H1 (cell line): ENCODE results near the gene IKZF1. TPM values are rescaled to one million over a fixed set of nuclear protein-coding genes. Genes with fewer than 3 reads are reported as not detected.

ENCODE experiments used
- CTCF ChIA-PET: fragments of 300-600 bp; sonication (Branson Sonifier 250); formaldehyde crosslinking; loops from one replicate; lab custom pipeline; 2021; ENCODE audit not compliant: partially characterized antibody; lab: Charles Lee
- POLR2A ChIA-PET: fragments of 300-600 bp; sonication (Branson Sonifier 250); formaldehyde crosslinking; loops from one replicate; lab custom pipeline; 2021; ENCODE audit warnings: inconsistent platforms; ENCODE audit not compliant: partially characterized antibody; lab: Charles Lee
- DNase-seq, 2 experiments: peaks; one replicate each; pipeline versions ENCODE4 v3.0.0 to v3.0.0-alpha.2; 2010 to 2022; ENCODE audit warnings: low spot score in 2 of 2, low read depth in 1 of 2, mixed read lengths in 1 of 2
- FAIRE-seq: peaks from 2 replicates; lab custom pipeline; 2011; peaks lifted over from hg19 to GRCh38; lab: Jason Lieb, UNC
- H2AFZ ChIP-seq: 2 replicates; pipeline ENCODE4 v1.8.1; 2012; ENCODE audit warnings: low read length, inconsistent platforms
- H2AK5ac ChIP-seq: 2 replicates; pipeline ENCODE4 v1.6.1; 2013; ENCODE audit warnings: low read depth, low read length
- H2BK120ac ChIP-seq: replicated peaks from 2 replicates; pipeline ENCODE3; 2013; ENCODE audit warnings: low read depth, low read length, inconsistent platforms
- H2BK12ac ChIP-seq: 2 replicates; pipeline ENCODE4 v1.6.1; 2013; ENCODE audit warnings: low read depth, low read length
- H2BK15ac ChIP-seq: 2 replicates; pipeline ENCODE4 v1.6.1; 2013; ENCODE audit warnings: low read length
- H2BK20ac ChIP-seq: 2 replicates; pipeline ENCODE4 v1.6.1; 2013; ENCODE audit warnings: low read length
- H2BK5ac ChIP-seq: 2 replicates; pipeline ENCODE4 v1.6.1; 2013; ENCODE audit warnings: low read depth, low read length
- H3K14ac ChIP-seq: 2 replicates; pipeline ENCODE4 v1.6.1; 2013; ENCODE audit warnings: inconsistent platforms; ENCODE audit not compliant: insufficient read length
- H3K18ac ChIP-seq: 2 replicates; pipeline ENCODE4 v1.6.1; 2013; ENCODE audit warnings: low read length; ENCODE audit errors: extremely low read depth
- H3K23ac ChIP-seq: 2 replicates; pipeline ENCODE4 v1.6.1; 2013; ENCODE audit warnings: inconsistent platforms; ENCODE audit not compliant: insufficient read length
- H3K23me2 ChIP-seq: 2 replicates; pipeline ENCODE4 v1.6.1; 2013; ENCODE audit warnings: low read depth, low read length
- H3K27ac ChIP-seq: 2 replicates; pipeline ENCODE4 v1.6.1; 2011; ENCODE audit warnings: low read depth, low read length, inconsistent platforms
- H3K27me3 ChIP-seq, 4 experiments: replicated peaks in 1 of 4; 1 replicate in 1 of 4; 2 replicates in 3 of 4; pipeline versions ENCODE4 v1.6.1 to v1.8.1; 2011 to 2013; ENCODE audit warnings: low read length in 3 of 4, mild to moderate bottlenecking in 3 of 4, inconsistent platforms in 2 of 4, mixed read lengths in 2 of 4, moderate library complexity in 1 of 4; ENCODE audit not compliant: control insufficient read depth in 3 of 4, insufficient read depth in 3 of 4; ENCODE audit errors: extremely low read depth in 1 of 4
- H3K36me3 ChIP-seq, 4 experiments: 2 replicates each; pipeline versions ENCODE4 v1.6.1 to v1.8.1; 2011 to 2013; ENCODE audit warnings: mild to moderate bottlenecking in 4 of 4, low read length in 3 of 4, moderate library complexity in 2 of 4, control low read depth in 1 of 4, inconsistent platforms in 1 of 4; ENCODE audit not compliant: insufficient read depth in 4 of 4, control insufficient read depth in 2 of 4
- H3K4ac ChIP-seq: replicated peaks from 2 replicates; pipeline ENCODE3; 2013; ENCODE audit warnings: low read length, low read depth, mixed read lengths, inconsistent platforms; ENCODE audit not compliant: insufficient read length
- H3K4me1 ChIP-seq, 4 experiments: replicated peaks in 1 of 4; 1 replicate in 1 of 4; 2 replicates in 3 of 4; pipeline versions ENCODE4 v1.6.1 to v1.8.1; 2011 to 2013; ENCODE audit warnings: low read length in 3 of 4, inconsistent platforms in 2 of 4, mixed read lengths in 1 of 4; ENCODE audit not compliant: insufficient read depth in 4 of 4, control insufficient read depth in 3 of 4
- H3K4me2 ChIP-seq, 2 experiments: 2 replicates each; pipeline versions ENCODE4 v1.6.1 to v1.8.1; 2011 to 2013; ENCODE audit warnings: low read depth in 2 of 2, low read length in 2 of 2, control low read depth in 1 of 2, inconsistent platforms in 1 of 2, mild to moderate bottlenecking in 1 of 2; ENCODE audit not compliant: insufficient read depth in 1 of 2
- H3K4me3 ChIP-seq, 4 experiments: fragments of 200-600, 300-600 bp in 1 of 4; sonication (generic), shearing (Covaris generic), sonication (Bioruptor Twin) in 1 of 4; 2 replicates each; pipeline versions ENCODE4 v1.5.1 to v1.8.1; 2011 to 2016; ENCODE audit warnings: low read length in 4 of 4, low read depth in 3 of 4, control low read depth in 2 of 4, inconsistent platforms in 2 of 4, mild to moderate bottlenecking in 2 of 4, mixed read lengths in 1 of 4, moderate library complexity in 1 of 4; ENCODE audit not compliant: insufficient read depth in 2 of 4; ENCODE audit errors: extremely low read depth in 1 of 4
- H3K56ac ChIP-seq: replicated peaks from 2 replicates; pipeline ENCODE3; 2013; ENCODE audit warnings: low read depth, mild to moderate bottlenecking, mixed read lengths, low read length, inconsistent platforms; ENCODE audit not compliant: insufficient read length
- H3K79me1 ChIP-seq: 2 replicates; pipeline ENCODE4 v1.6.1; 2013; ENCODE audit warnings: low read depth, low read length, control low read depth
- H3K79me2 ChIP-seq, 2 experiments: 2 replicates each; pipeline versions ENCODE4 v1.6.1 to v1.8.1; 2012 to 2013; ENCODE audit warnings: low read length in 2 of 2, mild to moderate bottlenecking in 2 of 2, inconsistent platforms in 1 of 2; ENCODE audit not compliant: insufficient read depth in 2 of 2, control insufficient read depth in 1 of 2
- H3K9ac ChIP-seq, 4 experiments: replicated peaks in 1 of 4; 1 replicate in 1 of 4; 2 replicates in 3 of 4; pipeline versions ENCODE4 v1.6.1 to v1.8.1; 2011 to 2013; ENCODE audit warnings: low read depth in 3 of 4, low read length in 3 of 4, control low read depth in 2 of 4, mild to moderate bottlenecking in 2 of 4, moderate library complexity in 2 of 4, inconsistent platforms in 1 of 4; ENCODE audit errors: extremely low read depth in 1 of 4
- H3K9me3 ChIP-seq, 2 experiments: 2 replicates each; pipeline versions ENCODE4 v1.6.1 to v1.8.1; 2012 to 2013; ENCODE audit warnings: mild to moderate bottlenecking in 2 of 2, moderate library complexity in 2 of 2, control low read depth in 1 of 2, inconsistent platforms in 1 of 2, low read depth in 1 of 2, low read length in 1 of 2, mixed read lengths in 1 of 2; ENCODE audit not compliant: insufficient read depth in 2 of 2
- H4K20me1 ChIP-seq, 2 experiments: replicated peaks in 1 of 2; 2 replicates each; pipeline versions ENCODE3 to v1.8.1; 2011 to 2013; ENCODE audit warnings: inconsistent platforms in 2 of 2, low read length in 2 of 2, mild to moderate bottlenecking in 1 of 2; ENCODE audit not compliant: insufficient read depth in 2 of 2, control insufficient read depth in 1 of 2
- H4K5ac ChIP-seq: 2 replicates; pipeline ENCODE4 v1.6.1; 2013; ENCODE audit warnings: low read length, low read depth, mixed read lengths, inconsistent platforms; ENCODE audit not compliant: insufficient read length
- H4K8ac ChIP-seq: 2 replicates; pipeline ENCODE4 v1.8.0; 2013; ENCODE audit warnings: mild to moderate bottlenecking, moderate library complexity, low read length, inconsistent platforms; ENCODE audit not compliant: insufficient read depth; ENCODE audit errors: extremely low read depth
- H4K91ac ChIP-seq: replicated peaks from 2 replicates; pipeline ENCODE3; 2013; ENCODE audit warnings: low read length, mixed read lengths, inconsistent platforms; ENCODE audit not compliant: insufficient read length
- EGR1 ChIP-seq: IDR thresholded peaks from 2 replicates; pipeline ENCODE4 v1.6.1; 2011; ENCODE audit warnings: low read depth, low read length, borderline replicate concordance
- FOSL1 ChIP-seq: IDR thresholded peaks from 2 replicates; pipeline ENCODE4 v1.6.1; 2011; ENCODE audit warnings: mild to moderate bottlenecking, low read depth, low read length, moderate library complexity; ENCODE audit not compliant: insufficient read depth
- HDAC2 ChIP-seq, 2 experiments: fragments of 300-600 bp in 1 of 2; sonication (generic) in 1 of 2; IDR thresholded peaks; 2 replicates each; pipeline ENCODE4 v1.6.1; 2011 to 2012; ENCODE audit warnings: low read depth in 2 of 2, low read length in 2 of 2, mild to moderate bottlenecking in 2 of 2, moderate library complexity in 2 of 2, borderline replicate concordance in 1 of 2, inconsistent platforms in 1 of 2
- JUN ChIP-seq: IDR thresholded peaks from 2 replicates; pipeline ENCODE4 v1.6.1; 2011; ENCODE audit warnings: low read depth, mild to moderate bottlenecking, improper control_type of control experiment, low read length
- NANOG ChIP-seq: IDR thresholded peaks from 2 replicates; pipeline ENCODE4 v1.6.1; 2011; ENCODE audit warnings: low read length, low read depth, mild to moderate bottlenecking, inconsistent platforms; ENCODE audit not compliant: insufficient read depth, poor library complexity, severe bottlenecking
- PHF8 ChIP-seq: fragments of 200-600 bp; sonication (generic); conservative IDR thresholded peaks from 2 replicates; pipeline ENCODE4 v1.7.1; 2012; ENCODE audit warnings: low read depth, mild to moderate bottlenecking, inconsistent platforms, low read length, moderate library complexity
- RAD21 ChIP-seq, 2 experiments: IDR thresholded peaks in 1 of 2; conservative IDR thresholded peaks in 1 of 2; 2 replicates each; pipeline ENCODE4 v1.6.1; 2011; ENCODE audit warnings: low read depth in 2 of 2, low read length in 2 of 2, improper control_type of control experiment in 1 of 2, inconsistent platforms in 1 of 2, mild to moderate bottlenecking in 1 of 2, moderate library complexity in 1 of 2
- RNF2 ChIP-seq: fragments of 200-900, 300-1000 bp; sonication (generic); IDR thresholded peaks from 2 replicates; pipeline ENCODE4 v1.7.1; 2016; ENCODE audit warnings: borderline replicate concordance, low read depth, mild to moderate bottlenecking, antibody characterized with exemption, low read length; ENCODE audit not compliant: poor library complexity, severe bottlenecking; ENCODE audit errors: missing control alignments
- ZNF274 ChIP-seq: IDR thresholded peaks from 2 replicates; pipeline ENCODE4 v1.7.0; 2012; ENCODE audit warnings: low read length, borderline replicate concordance; ENCODE audit errors: extremely low read depth
- WGBS, 2 experiments: shearing (Covaris generic) in 1 of 2; methylation state at CpG; one replicate each; pipeline versions ENCODE4 v1.1.6 to v1.1.7; 2013 to 2015; ENCODE audit warnings: low lambda C conversion rate in 2 of 2, mixed read lengths in 2 of 2, inconsistent platforms in 1 of 2, low coverage in 1 of 2, missing lambda C conversion rate in 1 of 2; ENCODE audit not compliant: insufficient replicate concordance in 2 of 2, insufficient coverage in 1 of 2, insufficient read length in 1 of 2; ENCODE audit errors: extremely low coverage in 1 of 2, missing lambda C conversion rate in 1 of 2; 5-methylcytosine and 5-hydroxymethylcytosine counted together
- polyA plus RNA-seq, 7 experiments: library from polyadenylated mRNA; depleted of rRNA in 3 of 7; stranded (reverse) in 5 of 7; unstranded in 2 of 7; fragments of >200 nt in 5 of 7; fragments of 200-250 nt in 2 of 7; gene quantifications; 1 replicate in 5 of 7; 2 replicates in 1 of 7; 4 replicates in 1 of 7; pipeline versions ENCODE4 v1.2.1 to v1.2.3, GENCODE V29; 2011 to 2013; ENCODE audit warnings: missing spikeins in 2 of 7, mixed read lengths in 2 of 7
- total RNA-seq: library from RNA; stranded (reverse); fragmentation: NEBNext Ultra II Directional; extraction: Animal tissue kit (Norgen Biotek cat#: 25700); gene quantifications from 2 replicates; pipeline ENCODE4 v1.2.1, GENCODE V29; 2021

IKZF1 gene
- total and polyA plus RNA-seq, 2 of the 8 experiments (the other 6 are each of a cell fraction or from before 2014, with no cell fraction given), result 0.74 to 1.5 TPM

GRCh38 chr7:50283731-50284130, 20.8 kb upstream of the IKZF1 start:
- FAIRE-seq, result no peak
- CTCF ChIA-PET, result no interaction called here

More at GRCh38 chr7:50283731-50284130, 20.8 kb upstream of the IKZF1 start:
- Histone ChIP-seq H2AFZ (no peak overlapping the region), H4K20me1 (no peaks in the 10 kb centered on the region), H4K91ac (no peak overlapping the region), H2BK20ac (no peak overlapping the region), H3K27ac (no peak overlapping the region), H2BK15ac (no peak overlapping the region), H2BK12ac (no peak overlapping the region), H3K56ac (no peak overlapping the region), H3K79me1 (no peaks in the 10 kb centered on the region), H3K79me2 (no peaks in the 10 kb centered on the region), H3K4ac (no peak overlapping the region), H3K9me3 (no peaks in the 10 kb centered on the region), H3K18ac (no peak overlapping the region), H3K4me2 (no peak overlapping the region), H3K4me3 (no peak overlapping the region), H3K9ac (no peak overlapping the region), H2BK5ac (no peak overlapping the region), H4K5ac (no peak overlapping the region), H3K27me3 (no peaks in the 10 kb centered on the region), H3K4me1 (no peaks in the 10 kb centered on the region), H3K14ac (no peak overlapping the region), H3K36me3 (no peaks in the 10 kb centered on the region), H3K23ac (no peak overlapping the region), H3K23me2 (no peaks in the 10 kb centered on the region), H4K8ac (no peak overlapping the region), H2AK5ac (no peak overlapping the region), H2BK120ac (no peak overlapping the region)
- WGBS, 2 experiments, result 81% methylated on average over 4 of the region's 4 CpGs; no CpG with 5 or more reads in 1 of the 2 experiments
- no peak for DNase-seq
- POLR2A ChIA-PET, result interaction anchor here (0.9 kb wide), 1 partner anchor 17 kb away, joined by 3 read pairs; no protein-coding TSS in a partner anchor
- TF ChIP-seq FOSL1 (no peak), HDAC2 (IDR thresholded peaks at IDR 0.05; ENCODE audit: borderline replicate concordance in 1 of 2, low read depth in 2 of 2, low read length in 2 of 2) (no peak), NANOG (no peak), RAD21 (IDR thresholded peaks at IDR 0.05 in 1 of 2, conservative IDR thresholded peaks at IDR 0.05 in 1 of 2; ENCODE audit: low read depth in 2 of 2, low read length in 2 of 2) (no peak), JUN (no peak), PHF8 (no peak), ZNF274 (no peak), RNF2 (no peak), EGR1 (no peak)
